SK-N-SH treated with all-trans-retinoic acid at 6 μM for 48 hours (cell line): ENCODE results near the gene ARL10.

Experiments
- CSRNP3 ChIP-seq: fragments of 250-450 bp; sonication (Bioruptor Pico); IDR thresholded peaks from 2 replicates; pipeline ENCODE4 v1.5.1; 2021; ENCODE audit warnings: mild to moderate bottlenecking, moderate library complexity
- OSR1 ChIP-seq: fragments of 250-450 bp; sonication (Bioruptor Pico); IDR thresholded peaks from 2 replicates; pipeline ENCODE4 v1.8.0; 2022; ENCODE audit warnings: moderate library complexity, mild to moderate bottlenecking, inconsistent platforms
- PATZ1 ChIP-seq: fragments of 250-450 bp; sonication (Bioruptor Pico); IDR thresholded peaks from 2 replicates; pipeline ENCODE4 v1.8.0; 2020; ENCODE audit warnings: mild to moderate bottlenecking, moderate library complexity, borderline replicate concordance
- RARB ChIP-seq: fragments of 250-450 bp; sonication (Bioruptor Pico); IDR thresholded peaks from 2 replicates; pipeline ENCODE4 v1.8.0; 2021; ENCODE audit warnings: mild to moderate bottlenecking, moderate library complexity
- SNAI2 ChIP-seq: fragments of 250-450 bp; sonication (Bioruptor Pico); IDR thresholded peaks from 2 replicates; pipeline ENCODE4 v1.5.0; 2020; ENCODE audit warnings: mild to moderate bottlenecking, moderate library complexity
- ZFP3 ChIP-seq: fragments of 250-450 bp; sonication (Bioruptor Pico); IDR thresholded peaks from 2 replicates; pipeline ENCODE4 v1.5.0; 2020; ENCODE audit warnings: mild to moderate bottlenecking, moderate library complexity
- ZNF8 ChIP-seq: fragments of 450-650 bp; formaldehyde crosslinking; IDR thresholded peaks from 2 replicates; pipeline ENCODE4 v1.5.0; 2020; ENCODE audit warnings: mild to moderate bottlenecking, moderate library complexity

DNA sequence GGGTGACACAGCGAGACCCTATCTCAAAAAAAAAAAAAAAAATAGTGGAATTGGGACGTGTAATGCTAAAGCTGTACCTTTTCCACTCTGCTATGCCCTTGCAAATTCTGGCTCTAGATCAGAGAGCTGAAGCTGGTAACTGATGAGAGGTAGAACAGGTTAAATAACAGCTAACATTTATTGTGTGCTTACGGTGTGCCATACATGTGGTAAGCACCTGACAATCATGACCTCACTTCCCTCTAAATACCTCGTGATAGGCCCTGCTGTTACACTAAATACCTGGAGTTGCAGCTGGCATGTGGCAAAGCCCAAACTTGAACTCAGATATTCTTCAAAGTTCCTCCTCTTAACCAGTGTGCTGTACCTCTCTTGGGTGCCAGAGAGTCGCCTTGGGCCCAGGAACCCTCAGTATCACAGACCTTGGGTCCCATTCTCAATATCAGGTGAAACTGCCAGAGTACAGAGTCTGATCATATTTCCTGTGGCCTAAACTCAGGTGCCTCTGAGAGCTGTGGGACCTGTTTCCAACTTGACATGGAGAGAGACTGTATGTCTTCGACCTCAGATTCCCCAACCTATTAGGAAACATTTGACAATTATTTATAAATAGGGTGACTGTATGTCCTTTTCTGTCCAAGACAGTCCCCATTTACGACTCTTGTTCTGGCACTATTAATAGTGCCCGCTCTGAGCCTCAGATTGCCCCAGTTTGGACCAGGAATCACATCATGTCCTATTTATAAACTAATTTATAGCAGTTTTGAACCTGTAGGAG, 4.8 kb downstream of the ARL10 start:
- TF ChIP-seq SNAI2 (CRISPR knock-in tag): no peak
- no peak for TF ChIP-seq OSR1 (CRISPR knock-in tag)
- TF ChIP-seq RARB (CRISPR knock-in tag): no peak
- TF ChIP-seq ZNF8 (CRISPR knock-in tag): no peak
- no peak for TF ChIP-seq CSRNP3 (CRISPR knock-in tag)
- TF ChIP-seq ZFP3 (CRISPR knock-in tag): no peak
- no peak for TF ChIP-seq PATZ1
